Measurements from ENCODE around the gene EFCAB11. TPM values are rescaled to one million over a fixed set of nuclear protein-coding genes. Genes with fewer than 3 reads are reported as not detected.

The EFCAB11 gene
- 15.8 TPM for polyA plus RNA-seq (2013, experiment 1 of 2)
- polyA plus RNA-seq (2013, experiment 2 of 2): 24.9 TPM

- peaks cover 40% of the 10 kb centered on the region for H3K36me3 ChIP-seq (ENCODE audit: control insufficient read depth, insufficient read depth, low read length)
- no peaks in the 10 kb centered on the region for H3K9me3 ChIP-seq (ENCODE audit: control insufficient read depth, low read length)
- peaks cover 3% of the 10 kb centered on the region for H3K4me1 ChIP-seq (ENCODE audit: control insufficient read depth, insufficient read depth, low read length, poor library complexity, severe bottlenecking)
- H3K4me3 ChIP-seq (ENCODE audit: extremely low read depth, insufficient read depth, low read length, poor library complexity, severe bottlenecking): peak within 1 kb of the TSS; percentile 85
- peak within 1 kb of the TSS; percentile 96 for H3K27ac ChIP-seq (ENCODE audit: low read depth, low read length, severe bottlenecking)
- 0 to 1% methylated on average over 33 to 34 of the region's 44 CpGs for WGBS, 2 experiments (ENCODE audit: insufficient coverage in 2 of 2)
These were observed at the start of gene EFCAB11 for GRCh38 chr14:89954070-89955021. TSS of gene EFCAB11 (minus strand) at chr14:89954730. CDS start at chr14:89954660, 70 bp downstream.

GRCh38 chr14:90003526-90004307, 49.2 kb upstream of the EFCAB11 start:
- peaks cover 67% of the 10 kb centered on the region for H3K36me3 ChIP-seq (ENCODE audit: control insufficient read depth, insufficient read depth, low read length)
- no peaks in the 10 kb centered on the region for H3K9me3 ChIP-seq (ENCODE audit: control insufficient read depth, low read length)
- no peak overlapping the region for H3K4me3 ChIP-seq (ENCODE audit: extremely low read depth, insufficient read depth, low read length, poor library complexity, severe bottlenecking)
- no peaks in the 10 kb centered on the region for H3K4me1 ChIP-seq (ENCODE audit: control insufficient read depth, insufficient read depth, low read length, poor library complexity, severe bottlenecking)
- 87 to 99% methylated on average over 4 to 5 of the region's 6 CpGs for WGBS, 2 experiments (ENCODE audit: insufficient coverage in 2 of 2)
- H3K27ac ChIP-seq (ENCODE audit: low read depth, low read length, severe bottlenecking): no peak overlapping the region

DNA sequence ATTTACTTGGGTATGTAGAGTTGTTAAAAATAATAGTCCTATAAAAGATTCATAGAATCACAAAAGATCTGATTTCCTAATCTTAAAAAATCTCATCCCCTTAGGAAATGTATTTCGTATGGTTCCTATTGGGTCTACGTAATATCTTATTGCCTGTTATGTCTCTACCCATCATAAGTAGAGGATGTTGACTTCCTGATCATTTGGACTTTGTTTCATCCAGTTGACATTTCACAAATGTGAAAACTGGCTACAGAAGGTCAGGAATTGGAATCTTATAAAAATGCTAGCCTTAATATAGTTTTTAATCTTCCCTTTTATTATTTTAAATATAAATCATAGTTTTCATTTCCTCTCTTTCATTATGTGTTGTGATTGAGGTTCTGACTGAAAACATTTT, 46.4 kb upstream of the EFCAB11 start:
- Histone ChIP-seq H3K27ac (ENCODE audit: low read depth, low read length, severe bottlenecking) (no peak overlapping the region), H3K4me3 (ENCODE audit: extremely low read depth, insufficient read depth, low read length, poor library complexity, severe bottlenecking) (no peak overlapping the region), H3K36me3 (ENCODE audit: control insufficient read depth, insufficient read depth, low read length) (peaks cover 70% of the 10 kb centered on the region), H3K9me3 (ENCODE audit: control insufficient read depth, low read length) (no peaks in the 10 kb centered on the region), H3K4me1 (ENCODE audit: control insufficient read depth, insufficient read depth, low read length, poor library complexity, severe bottlenecking) (no peaks in the 10 kb centered on the region)
- WGBS, 2 experiments (ENCODE audit: insufficient coverage in 2 of 2): 100% methylated on average over 1 of the region's 2 CpGs; no CpG with 5 or more reads in 1 of the 2 experiments

DNA sequence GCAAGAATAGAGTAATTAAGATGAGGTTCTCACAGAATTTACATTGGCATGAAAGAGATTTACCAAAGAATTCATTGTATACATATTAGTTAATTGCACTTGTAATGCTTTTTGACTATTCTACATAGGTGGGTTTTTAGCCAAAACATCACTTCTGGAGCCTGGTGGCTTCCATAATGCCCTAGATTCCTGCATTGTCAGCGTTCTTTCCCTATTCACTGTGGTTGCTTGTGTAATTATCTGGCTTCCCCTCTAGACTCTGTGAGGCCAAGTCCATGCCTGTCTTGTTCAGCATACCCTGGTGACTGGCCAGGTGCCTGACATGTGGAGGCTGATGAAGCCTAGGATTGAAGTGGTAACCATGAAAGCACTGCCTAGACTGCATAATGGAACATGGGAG, 42.4 kb upstream of the EFCAB11 start:
- Histone ChIP-seq H3K4me1 (ENCODE audit: control insufficient read depth, insufficient read depth, low read length, poor library complexity, severe bottlenecking) (no peaks in the 10 kb centered on the region), H3K36me3 (ENCODE audit: control insufficient read depth, insufficient read depth, low read length) (peaks cover 69% of the 10 kb centered on the region), H3K27ac (ENCODE audit: low read depth, low read length, severe bottlenecking) (no peak overlapping the region), H3K9me3 (ENCODE audit: control insufficient read depth, low read length) (no peaks in the 10 kb centered on the region), H3K4me3 (ENCODE audit: extremely low read depth, insufficient read depth, low read length, poor library complexity, severe bottlenecking) (no peak overlapping the region)
- 80% methylated on average over 1 of the region's 1 CpG; no CpG with 5 or more reads in 1 of the 2 experiments for WGBS, 2 experiments (ENCODE audit: insufficient coverage in 2 of 2)

DNA sequence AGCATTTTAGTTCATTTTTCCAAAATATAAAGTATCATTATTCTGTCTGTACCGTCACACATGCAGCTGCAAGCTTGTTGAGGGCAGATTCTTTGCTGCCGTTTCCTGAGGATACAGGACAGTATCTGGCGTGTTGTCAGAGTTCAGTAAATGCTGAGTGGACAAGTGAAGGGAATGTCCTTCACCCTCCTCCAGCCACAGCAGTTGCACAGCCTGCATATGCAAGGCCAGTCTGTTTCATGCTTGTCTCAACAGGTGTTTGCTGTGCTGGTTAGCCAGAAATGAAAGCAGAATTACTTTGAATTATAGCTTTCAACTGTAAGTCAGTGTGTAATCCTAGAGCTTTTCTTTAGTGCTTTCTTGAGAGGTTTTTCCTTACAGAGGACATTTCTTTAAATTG, 37.7 kb upstream of the EFCAB11 start:
- no peaks in the 10 kb centered on the region for H3K9me3 ChIP-seq (ENCODE audit: control insufficient read depth, low read length)
- peaks cover 77% of the 10 kb centered on the region for H3K36me3 ChIP-seq (ENCODE audit: control insufficient read depth, insufficient read depth, low read length)
- H3K4me3 ChIP-seq (ENCODE audit: extremely low read depth, insufficient read depth, low read length, poor library complexity, severe bottlenecking): no peak overlapping the region
- no peak overlapping the region for H3K27ac ChIP-seq (ENCODE audit: low read depth, low read length, severe bottlenecking)
- WGBS, 2 experiments (ENCODE audit: insufficient coverage in 2 of 2): 95 to 96% methylated on average over 3 of the region's 3 CpGs
- no peaks in the 10 kb centered on the region for H3K4me1 ChIP-seq (ENCODE audit: control insufficient read depth, insufficient read depth, low read length, poor library complexity, severe bottlenecking)

DNA sequence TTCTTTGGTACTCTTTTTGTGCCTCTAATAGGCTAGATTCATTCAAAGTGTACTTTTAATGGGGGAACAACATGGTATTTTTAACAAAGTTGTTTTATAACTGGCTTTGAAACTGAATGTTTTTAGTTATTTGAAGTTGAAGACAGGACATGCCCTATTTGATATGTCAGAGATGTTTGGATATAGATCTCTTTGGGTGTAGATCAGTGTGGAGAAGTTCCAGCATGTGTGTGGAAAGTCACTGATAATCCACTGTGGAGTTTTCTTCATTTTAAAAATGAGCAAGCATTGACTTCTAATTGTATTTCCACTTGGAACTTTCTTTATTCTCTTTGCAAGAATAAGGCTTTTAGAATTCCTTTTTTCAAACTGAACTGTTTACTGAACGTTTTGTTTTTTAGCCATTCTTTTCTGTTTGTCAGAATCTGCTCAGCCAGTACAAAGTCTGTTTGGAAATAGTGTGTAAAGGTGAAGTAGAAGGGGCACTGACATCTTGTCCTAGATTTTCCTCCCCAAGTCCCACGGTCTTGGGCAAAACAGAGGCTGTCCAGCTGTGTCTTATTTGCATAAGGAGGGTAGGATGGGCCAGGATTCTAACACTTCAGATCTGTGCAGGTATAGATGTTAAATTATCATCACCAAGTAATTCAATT, 36.2 kb upstream of the EFCAB11 start:
- H3K4me1 ChIP-seq (ENCODE audit: control insufficient read depth, insufficient read depth, low read length, poor library complexity, severe bottlenecking): no peaks in the 10 kb centered on the region
- H3K27ac ChIP-seq (ENCODE audit: low read depth, low read length, severe bottlenecking): no peak overlapping the region
- no peak overlapping the region for H3K4me3 ChIP-seq (ENCODE audit: extremely low read depth, insufficient read depth, low read length, poor library complexity, severe bottlenecking)
- peaks cover 79% of the 10 kb centered on the region for H3K36me3 ChIP-seq (ENCODE audit: control insufficient read depth, insufficient read depth, low read length)
- H3K9me3 ChIP-seq (ENCODE audit: control insufficient read depth, low read length): no peaks in the 10 kb centered on the region
- 63 to 100% methylated on average over 1 to 2 of the region's 2 CpGs for WGBS, 2 experiments (ENCODE audit: insufficient coverage in 2 of 2)

- Histone ChIP-seq H3K36me3 (ENCODE audit: control insufficient read depth, insufficient read depth, low read length) (peaks cover 81% of the 10 kb centered on the region), H3K27ac (ENCODE audit: low read depth, low read length, severe bottlenecking) (no peak overlapping the region), H3K4me3 (ENCODE audit: extremely low read depth, insufficient read depth, low read length, poor library complexity, severe bottlenecking) (no peak overlapping the region), H3K4me1 (ENCODE audit: control insufficient read depth, insufficient read depth, low read length, poor library complexity, severe bottlenecking) (no peaks in the 10 kb centered on the region), H3K9me3 (ENCODE audit: control insufficient read depth, low read length) (no peaks in the 10 kb centered on the region)
- 80 to 100% methylated on average over 1 of the region's 5 CpGs for WGBS, 2 experiments (ENCODE audit: insufficient coverage in 2 of 2)
These were observed 35.7 kb upstream of the EFCAB11 start for GRCh38 chr14:89990218-89990617.

DNA sequence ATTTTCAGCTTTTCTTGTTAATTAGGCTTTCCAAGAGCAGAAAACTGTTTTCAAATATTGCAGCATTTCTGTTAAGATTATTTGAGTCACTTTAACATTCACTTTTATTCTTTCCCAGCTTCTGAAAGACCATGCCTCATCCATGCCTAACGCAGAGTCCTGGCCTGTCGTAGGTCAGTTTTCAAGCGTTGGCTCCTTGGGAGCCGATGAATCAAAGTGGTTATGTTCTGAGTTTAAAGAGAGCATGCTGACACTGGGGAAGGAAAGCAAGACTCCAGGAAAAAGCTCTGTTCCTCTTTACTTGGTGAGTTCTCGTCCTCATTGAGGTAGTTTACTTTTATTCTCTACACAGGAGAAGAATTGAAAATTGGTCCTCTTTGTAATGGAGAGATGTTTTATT, 34.3 kb upstream of the EFCAB11 start:
- Histone ChIP-seq H3K27ac (ENCODE audit: low read depth, low read length, severe bottlenecking) (no peak overlapping the region), H3K4me1 (ENCODE audit: control insufficient read depth, insufficient read depth, low read length, poor library complexity, severe bottlenecking) (no peaks in the 10 kb centered on the region), H3K9me3 (ENCODE audit: control insufficient read depth, low read length) (no peaks in the 10 kb centered on the region), H3K4me3 (ENCODE audit: extremely low read depth, insufficient read depth, low read length, poor library complexity, severe bottlenecking) (no peak overlapping the region), H3K36me3 (ENCODE audit: control insufficient read depth, insufficient read depth, low read length) (peaks cover 78% of the 10 kb centered on the region)
- WGBS, 2 experiments (ENCODE audit: insufficient coverage in 2 of 2): 91 to 100% methylated on average over 2 to 4 of the region's 5 CpGs

DNA sequence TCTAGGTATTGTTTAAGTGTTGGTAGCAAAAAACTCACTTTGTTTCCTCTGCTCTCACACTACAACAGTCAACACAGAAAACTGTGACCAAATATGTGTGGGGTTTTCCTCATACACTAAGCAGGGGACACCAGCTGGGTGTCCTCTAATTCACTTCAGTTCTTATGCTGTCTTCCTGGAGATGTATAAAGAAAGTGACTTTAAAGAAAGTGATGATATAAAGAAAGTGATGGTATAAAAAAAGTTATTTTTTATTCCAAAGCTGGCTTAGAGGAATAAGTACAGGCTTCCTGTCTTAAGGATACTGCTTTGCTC, 32.6 kb upstream of the EFCAB11 start:
- H3K27ac ChIP-seq (ENCODE audit: low read depth, low read length, severe bottlenecking): no peak overlapping the region
- no peak overlapping the region for H3K4me3 ChIP-seq (ENCODE audit: extremely low read depth, insufficient read depth, low read length, poor library complexity, severe bottlenecking)
- H3K36me3 ChIP-seq (ENCODE audit: control insufficient read depth, insufficient read depth, low read length): peaks cover 81% of the 10 kb centered on the region

DNA sequence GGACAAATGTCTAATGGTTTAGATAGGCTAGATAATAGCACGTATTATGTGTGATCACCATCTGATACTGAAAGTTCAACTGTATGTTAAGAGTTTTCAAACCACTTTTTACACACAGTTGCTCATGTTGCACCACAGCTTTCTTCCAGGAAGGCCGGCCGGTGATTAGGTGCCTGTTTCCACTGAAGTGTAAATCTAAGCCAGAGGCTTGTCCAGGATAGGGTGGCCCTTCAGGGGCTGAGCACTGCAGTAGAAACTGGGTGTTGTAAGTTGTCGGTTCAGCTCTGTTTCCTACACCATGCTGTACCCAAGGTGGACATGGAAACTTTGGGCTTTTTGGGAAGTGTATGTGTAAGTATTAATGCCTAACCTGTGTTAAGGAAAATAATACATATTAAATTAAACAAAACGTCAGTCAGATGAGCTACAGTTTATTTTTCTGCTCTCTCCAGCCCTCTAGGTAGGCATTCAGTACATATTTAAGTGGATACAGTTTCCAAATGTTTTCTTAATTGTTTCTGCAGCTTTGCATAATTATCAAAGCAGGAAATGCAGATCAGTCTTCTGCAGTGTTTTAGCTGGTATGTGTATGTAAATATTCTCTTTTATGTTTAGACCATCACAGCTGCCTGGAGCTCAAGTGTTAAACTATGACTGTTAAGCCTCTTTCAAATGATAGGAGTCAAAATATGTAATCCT, 32.1 kb upstream of the EFCAB11 start:
- no peak overlapping the region for H3K4me3 ChIP-seq (ENCODE audit: extremely low read depth, insufficient read depth, low read length, poor library complexity, severe bottlenecking)
- peaks cover 83% of the 10 kb centered on the region for H3K36me3 ChIP-seq (ENCODE audit: control insufficient read depth, insufficient read depth, low read length)
- H3K9me3 ChIP-seq (ENCODE audit: control insufficient read depth, low read length): no peaks in the 10 kb centered on the region
- H3K27ac ChIP-seq (ENCODE audit: low read depth, low read length, severe bottlenecking): no peak overlapping the region
- H3K4me1 ChIP-seq (ENCODE audit: control insufficient read depth, insufficient read depth, low read length, poor library complexity, severe bottlenecking): no peaks in the 10 kb centered on the region
- WGBS, 2 experiments (ENCODE audit: insufficient coverage in 2 of 2): 100% methylated on average over 1 of the region's 5 CpGs; no CpG with 5 or more reads in 1 of the 2 experiments

More for the DNA sequence above, 32.6 kb upstream of the EFCAB11 start:
- Histone ChIP-seq H3K9me3 (ENCODE audit: control insufficient read depth, low read length) (no peaks in the 10 kb centered on the region), H3K4me1 (ENCODE audit: control insufficient read depth, insufficient read depth, low read length, poor library complexity, severe bottlenecking) (no peaks in the 10 kb centered on the region)
